Stimulated activated CD4-positive, alpha-beta T cell treated with anti-CD3 and anti-CD28 coated beads, Interleukin-12 subunit alpha, Interleukin-12 subunit beta, amount 100 ng/mL, for 48 hours (primary cell): ENCODE data around the gene ADGRB3.
"Not testable (repeated sequence)": the region's sequence is repeated elsewhere in the genome, so short reads cannot be mapped to it uniquely, and the experiment has no call there.

Experiments
- DNase-seq, 3 donors: peaks; one replicate each; pipeline ENCODE4 v3.0.0-alpha.2; 2020; ENCODE audit warnings: low read depth in 2 of 3, low spot score in 1 of 3

The ADGRB3 gene

GRCh38 chr6:69398729-69399128 lies 763.6 kb downstream of the ADGRB3 start:
- no peak for DNase-seq

GRCh38 chr6:69408886-69409285 lies 773.8 kb downstream of the ADGRB3 start:
- DNase-seq = no peak

- no peak for DNase-seq
Measured at GRCh38 chr6:69416776-69417175, 781.7 kb downstream of the ADGRB3 start.

- DNase-seq = no peak
Measured at GRCh38 chr6:69421269-69421668, 786.2 kb downstream of the ADGRB3 start.

- DNase-seq = no peak
Measured at GRCh38 chr6:69422020-69422419, 786.9 kb downstream of the ADGRB3 start.

GRCh38 chr6:69422475-69422874 lies 787.4 kb downstream of the ADGRB3 start:
- DNase-seq = no peak

- no peak for DNase-seq
Measured at GRCh38 chr6:69423785-69424184, 788.7 kb downstream of the ADGRB3 start.

- no peak for DNase-seq
Measured at GRCh38 chr6:69424581-69424980, 789.5 kb downstream of the ADGRB3 start.

- no peak for DNase-seq
Measured at GRCh38 chr6:69427882-69428281, 792.8 kb downstream of the ADGRB3 start.

GRCh38 chr6:69432168-69432567 lies 797.1 kb downstream of the ADGRB3 start:
- not testable (repeated sequence) for DNase-seq

- DNase-seq = not testable (repeated sequence)
Measured at GRCh38 chr6:69433116-69433515, 798.0 kb downstream of the ADGRB3 start.

- DNase-seq = no peak
Measured at GRCh38 chr6:69438113-69438512, 803.0 kb downstream of the ADGRB3 start.
